AG09319 (cell line): Measurements from ENCODE around the gene CAPN9.

Experiments
- DNase-seq: peaks from one replicate; pipeline ENCODE4 v3.0.0-alpha.2; 2010; ENCODE audit warnings: low read depth; ENCODE audit errors: extremely low read depth
- CTCF ChIP-seq: IDR thresholded peaks from 2 replicates; pipeline ENCODE4 v1.5.1; 2011; ENCODE audit warnings: low read depth, mild to moderate bottlenecking, inconsistent platforms, low read length, moderate library complexity

Gene CAPN9

GRCh38 chr1:230798491-230798890 lies 51.3 kb downstream of the CAPN9 start:
- no peak for TF ChIP-seq CTCF
- no peak for DNase-seq

- no peak for TF ChIP-seq CTCF
- DNase-seq, result no peak
Observed at GRCh38 chr1:230800891-230801840, 54.0 kb downstream of the CAPN9 start.

- DNase-seq, result no peak
- no peak for TF ChIP-seq CTCF
Observed at GRCh38 chr1:230804396-230804795, 57.2 kb downstream of the CAPN9 start.

- no peak for DNase-seq
- TF ChIP-seq CTCF, result no peak
Observed at GRCh38 chr1:230806552-230806951, 59.4 kb downstream of the CAPN9 start.

GRCh38 chr1:230807029-230807428 lies 59.8 kb downstream of the CAPN9 start:
- no peak for TF ChIP-seq CTCF
- no peak for DNase-seq

- no peak for DNase-seq
- no peak for TF ChIP-seq CTCF
Observed at GRCh38 chr1:230807561-230808280, 60.5 kb downstream of the CAPN9 start.
